ENCODE data around the gene MRPS7.

DNA sequence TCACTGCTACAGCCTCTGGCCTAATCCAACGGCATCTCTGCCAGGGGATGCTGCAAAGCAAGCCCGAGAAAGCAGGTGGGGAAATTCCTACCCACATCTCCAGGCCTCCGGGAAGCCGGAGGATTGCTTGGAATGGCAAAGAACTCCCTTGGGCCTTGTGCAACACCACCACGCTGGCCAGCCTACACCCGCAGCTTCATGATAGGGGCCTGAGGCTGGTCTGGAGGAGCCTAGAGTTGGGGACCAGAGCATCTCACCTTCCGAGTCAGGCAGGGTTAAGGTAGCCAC, 20.6 kb upstream of the MRPS7 start:
- TF ChIP-seq, protein P1, sequence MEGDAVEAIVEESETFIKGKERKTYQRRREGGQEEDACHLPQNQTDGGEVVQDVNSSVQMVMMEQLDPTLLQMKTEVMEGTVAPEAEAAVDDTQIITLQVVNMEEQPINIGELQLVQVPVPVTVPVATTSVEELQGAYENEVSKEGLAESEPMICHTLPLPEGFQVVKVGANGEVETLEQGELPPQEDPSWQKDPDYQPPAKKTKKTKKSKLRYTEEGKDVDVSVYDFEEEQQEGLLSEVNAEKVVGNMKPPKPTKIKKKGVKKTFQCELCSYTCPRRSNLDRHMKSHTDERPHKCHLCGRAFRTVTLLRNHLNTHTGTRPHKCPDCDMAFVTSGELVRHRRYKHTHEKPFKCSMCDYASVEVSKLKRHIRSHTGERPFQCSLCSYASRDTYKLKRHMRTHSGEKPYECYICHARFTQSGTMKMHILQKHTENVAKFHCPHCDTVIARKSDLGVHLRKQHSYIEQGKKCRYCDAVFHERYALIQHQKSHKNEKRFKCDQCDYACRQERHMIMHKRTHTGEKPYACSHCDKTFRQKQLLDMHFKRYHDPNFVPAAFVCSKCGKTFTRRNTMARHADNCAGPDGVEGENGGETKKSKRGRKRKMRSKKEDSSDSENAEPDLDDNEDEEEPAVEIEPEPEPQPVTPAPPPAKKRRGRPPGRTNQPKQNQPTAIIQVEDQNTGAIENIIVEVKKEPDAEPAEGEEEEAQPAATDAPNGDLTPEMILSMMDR (conservative IDR thresholded peaks at IDR 0.05; ENCODE audit: low read length): no peak
- TF ChIP-seq EZH2phosphoT487 (IDR thresholded peaks at IDR 0.05; ENCODE audit: borderline replicate concordance): no peak
